ENCODE results near the gene INPPL1.
"Not testable (repeated sequence)": the region's sequence is repeated elsewhere in the genome, so short reads cannot be mapped to it uniquely, and the experiment has no call there.

The INPPL1 gene

GRCh38 chr11:72195518-72196270 lies 28.9 kb upstream of the INPPL1 start:
- Histone ChIP-seq H2AFZ (ENCODE audit: low read depth, low read length) (no peak overlapping the region), H3K36me3 (ENCODE audit: insufficient read depth, low read length) (no peaks in the 10 kb centered on the region), H3K27me3 (ENCODE audit: insufficient read depth, low read length) (peaks cover 2% of the 10 kb centered on the region), H3K4me1 (ENCODE audit: insufficient read depth, low read length) (peaks cover 2% of the 10 kb centered on the region), H3K9me3 (ENCODE audit: low read length) (no peaks in the 10 kb centered on the region), H3K4me3 (ENCODE audit: low read length) (no peak overlapping the region)

DNA sequence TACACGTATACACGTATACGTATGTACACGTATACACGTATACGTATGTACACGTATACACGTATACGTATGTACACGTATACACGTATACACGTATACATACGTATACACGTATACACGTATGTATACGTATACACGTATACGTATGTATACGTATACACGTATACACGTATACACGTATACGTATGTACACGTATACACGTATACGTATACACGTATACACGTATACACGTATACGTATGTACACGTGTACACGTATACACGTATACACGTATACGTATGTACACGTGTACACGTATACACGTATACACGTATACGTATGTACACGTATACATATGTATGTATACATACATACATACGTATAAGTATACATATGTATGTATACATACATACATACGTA lies 23.1 kb upstream of the INPPL1 start:
- not testable (repeated sequence) for H3K27me3 ChIP-seq (ENCODE audit: insufficient read depth, low read length); H3K36me3 ChIP-seq (ENCODE audit: insufficient read depth, low read length); H3K4me3 ChIP-seq (ENCODE audit: low read length); H3K4me1 ChIP-seq (ENCODE audit: insufficient read depth, low read length); H2AFZ ChIP-seq (ENCODE audit: low read depth, low read length); H3K9me3 ChIP-seq (ENCODE audit: low read length)

- no peaks in the 10 kb centered on the region for H3K36me3 ChIP-seq (ENCODE audit: insufficient read depth, low read length)
- H3K4me3 ChIP-seq (ENCODE audit: low read length) = no peak overlapping the region
Observed at GRCh38 chr11:72202571-72202970, 22.0 kb upstream of the INPPL1 start.

GRCh38 chr11:72203163-72203562 lies 21.4 kb upstream of the INPPL1 start:
- H3K4me1 ChIP-seq (ENCODE audit: insufficient read depth, low read length) = no peaks in the 10 kb centered on the region
- H3K27me3 ChIP-seq (ENCODE audit: insufficient read depth, low read length) = no peaks in the 10 kb centered on the region
- H3K4me3 ChIP-seq (ENCODE audit: low read length) = no peak overlapping the region
- no peak overlapping the region for H2AFZ ChIP-seq (ENCODE audit: low read depth, low read length)
- H3K36me3 ChIP-seq (ENCODE audit: insufficient read depth, low read length) = no peaks in the 10 kb centered on the region
- no peaks in the 10 kb centered on the region for H3K9me3 ChIP-seq (ENCODE audit: low read length)

More at GRCh38 chr11:72202571-72202970, 22.0 kb upstream of the INPPL1 start:
- H3K27me3 ChIP-seq (ENCODE audit: insufficient read depth, low read length) = no peaks in the 10 kb centered on the region
- H2AFZ ChIP-seq (ENCODE audit: low read depth, low read length) = no peak overlapping the region
- H3K4me1 ChIP-seq (ENCODE audit: insufficient read depth, low read length) = no peaks in the 10 kb centered on the region
- H3K9me3 ChIP-seq (ENCODE audit: low read length) = no peaks in the 10 kb centered on the region

- Histone ChIP-seq H3K9me3 (ENCODE audit: low read length) (no peaks in the 10 kb centered on the region), H3K27me3 (ENCODE audit: insufficient read depth, low read length) (no peaks in the 10 kb centered on the region), H3K4me1 (ENCODE audit: insufficient read depth, low read length) (no peaks in the 10 kb centered on the region), H2AFZ (ENCODE audit: low read depth, low read length) (no peak overlapping the region), H3K4me3 (ENCODE audit: low read length) (no peak overlapping the region), H3K36me3 (ENCODE audit: insufficient read depth, low read length) (no peaks in the 10 kb centered on the region)
Observed at GRCh38 chr11:72204886-72205285, 19.7 kb upstream of the INPPL1 start.

DNA sequence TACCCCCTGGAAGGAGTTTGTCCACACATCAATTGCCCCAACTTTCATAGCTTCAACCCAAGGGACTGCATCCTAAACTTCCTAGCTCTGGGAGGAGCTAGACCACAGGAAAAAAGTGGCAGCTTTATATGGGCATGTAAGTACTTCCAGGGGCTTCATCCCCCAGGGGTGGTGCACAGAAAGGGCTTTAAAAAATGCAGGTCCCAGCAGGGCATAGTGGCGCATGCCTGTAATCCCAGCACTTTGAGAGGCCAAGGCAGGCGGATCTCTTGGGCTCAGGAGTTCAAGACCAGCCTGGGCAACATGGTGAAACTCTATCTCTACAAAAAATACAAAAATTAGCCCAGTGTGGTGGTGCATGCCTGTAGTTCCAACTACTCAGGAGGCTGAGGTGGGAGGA lies 17.8 kb upstream of the INPPL1 start:
- not testable (repeated sequence) for H2AFZ ChIP-seq (ENCODE audit: low read depth, low read length); H3K4me1 ChIP-seq (ENCODE audit: insufficient read depth, low read length); H3K9me3 ChIP-seq (ENCODE audit: low read length); H3K27me3 ChIP-seq (ENCODE audit: insufficient read depth, low read length); H3K36me3 ChIP-seq (ENCODE audit: insufficient read depth, low read length); H3K4me3 ChIP-seq (ENCODE audit: low read length)

- H3K4me3 ChIP-seq (ENCODE audit: low read length) = no peak overlapping the region
- no peaks in the 10 kb centered on the region for H3K9me3 ChIP-seq (ENCODE audit: low read length)
- no peak overlapping the region for H2AFZ ChIP-seq (ENCODE audit: low read depth, low read length)
- no peaks in the 10 kb centered on the region for H3K36me3 ChIP-seq (ENCODE audit: insufficient read depth, low read length)
- no peaks in the 10 kb centered on the region for H3K4me1 ChIP-seq (ENCODE audit: insufficient read depth, low read length)
- H3K27me3 ChIP-seq (ENCODE audit: insufficient read depth, low read length) = peaks cover 2% of the 10 kb centered on the region
Observed at GRCh38 chr11:72208281-72208680, 16.3 kb upstream of the INPPL1 start.

- no peak overlapping the region for H3K4me3 ChIP-seq (ENCODE audit: low read length)
- no peak overlapping the region for H2AFZ ChIP-seq (ENCODE audit: low read depth, low read length)
- H3K4me1 ChIP-seq (ENCODE audit: insufficient read depth, low read length) = no peaks in the 10 kb centered on the region
- H3K9me3 ChIP-seq (ENCODE audit: low read length) = no peaks in the 10 kb centered on the region
- H3K36me3 ChIP-seq (ENCODE audit: insufficient read depth, low read length) = no peaks in the 10 kb centered on the region
- H3K27me3 ChIP-seq (ENCODE audit: insufficient read depth, low read length) = peaks cover 2% of the 10 kb centered on the region
Observed at GRCh38 chr11:72209101-72209500, 15.5 kb upstream of the INPPL1 start.

DNA sequence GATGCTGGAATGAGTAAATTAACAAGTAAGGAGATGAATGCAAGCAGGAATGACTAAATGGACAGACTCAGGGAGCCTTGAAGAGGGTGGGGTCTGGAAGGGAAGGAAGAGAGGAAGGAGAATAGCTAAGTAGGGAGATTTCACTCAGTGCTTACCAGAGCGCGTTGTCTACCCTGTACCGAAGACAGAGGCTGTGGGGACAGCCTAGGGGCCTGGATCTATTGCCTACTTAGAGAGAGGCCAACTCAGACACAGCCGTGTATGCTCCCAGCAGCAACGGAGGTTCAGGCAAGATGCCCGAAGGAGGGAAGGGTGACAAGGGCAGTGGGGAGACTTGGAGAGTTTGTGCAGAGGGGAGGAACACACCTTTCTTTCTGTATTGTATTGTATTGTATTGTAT lies 7.9 kb upstream of the INPPL1 start, which contains the start of gene FOLR2:
Gene FOLR2, plus strand, starts transcription at position 157 of the 400 bp plus-strand sequence. CDS start 1,791 bp downstream, outside the sequence.
- no peak within 1 kb of the TSS for H3K4me3 ChIP-seq (ENCODE audit: low read length)
- H3K36me3 ChIP-seq (ENCODE audit: insufficient read depth, low read length) = no peaks in the 10 kb centered on the region
- no peaks in the 10 kb centered on the region for H3K9me3 ChIP-seq (ENCODE audit: low read length)
- no peaks in the 10 kb centered on the region for H3K4me1 ChIP-seq (ENCODE audit: insufficient read depth, low read length)
- H2AFZ ChIP-seq (ENCODE audit: low read depth, low read length) = no peak within 1 kb of the TSS
- peaks cover 15% of the 10 kb centered on the region for H3K27me3 ChIP-seq (ENCODE audit: insufficient read depth, low read length)

- H3K27me3 ChIP-seq (ENCODE audit: insufficient read depth, low read length) = peaks cover 14% of the 10 kb centered on the region
- H3K4me3 ChIP-seq (ENCODE audit: low read length) = no peak overlapping the region
- no peaks in the 10 kb centered on the region for H3K36me3 ChIP-seq (ENCODE audit: insufficient read depth, low read length)
- H3K9me3 ChIP-seq (ENCODE audit: low read length) = no peaks in the 10 kb centered on the region
- H2AFZ ChIP-seq (ENCODE audit: low read depth, low read length) = no peak overlapping the region
- peaks cover 4% of the 10 kb centered on the region for H3K4me1 ChIP-seq (ENCODE audit: insufficient read depth, low read length)
Observed at GRCh38 chr11:72217841-72218240, 6.7 kb upstream of the INPPL1 start.

DNA sequence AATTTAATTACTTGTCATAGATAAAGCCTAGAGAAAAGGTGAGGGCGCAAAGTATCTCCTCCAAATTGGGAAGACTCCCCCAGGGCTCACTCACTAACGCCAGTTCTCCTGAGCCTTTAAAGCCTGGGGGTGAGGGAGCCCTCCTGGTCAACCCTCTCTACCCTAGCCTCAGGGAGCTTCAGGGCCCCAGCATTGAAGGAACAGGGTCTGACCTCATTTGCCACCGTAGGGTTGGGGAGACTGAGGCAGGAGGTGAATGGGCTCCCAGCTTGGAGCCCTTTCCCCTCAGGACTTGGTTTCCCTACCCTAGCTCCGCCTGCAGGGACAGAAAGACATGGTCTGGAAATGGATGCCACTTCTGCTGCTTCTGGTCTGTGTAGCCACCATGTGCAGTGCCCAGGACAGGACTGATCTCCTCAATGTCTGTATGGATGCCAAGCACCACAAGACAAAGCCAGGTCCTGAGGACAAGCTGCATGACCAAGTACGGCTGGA lies 6.3 kb upstream of the INPPL1 start:
- Histone ChIP-seq H3K4me1 (ENCODE audit: insufficient read depth, low read length) (peaks cover 4% of the 10 kb centered on the region), H3K9me3 (ENCODE audit: low read length) (no peaks in the 10 kb centered on the region), H3K4me3 (ENCODE audit: low read length) (no peak overlapping the region), H2AFZ (ENCODE audit: low read depth, low read length) (no peak overlapping the region), H3K36me3 (ENCODE audit: insufficient read depth, low read length) (no peaks in the 10 kb centered on the region), H3K27me3 (ENCODE audit: insufficient read depth, low read length) (peaks cover 14% of the 10 kb centered on the region)

- no peak overlapping the region for H2AFZ ChIP-seq (ENCODE audit: low read depth, low read length)
- peaks cover 11% of the 10 kb centered on the region for H3K27me3 ChIP-seq (ENCODE audit: insufficient read depth, low read length)
- peaks cover 10% of the 10 kb centered on the region for H3K4me1 ChIP-seq (ENCODE audit: insufficient read depth, low read length)
- no peaks in the 10 kb centered on the region for H3K36me3 ChIP-seq (ENCODE audit: insufficient read depth, low read length)
- H3K9me3 ChIP-seq (ENCODE audit: low read length) = no peaks in the 10 kb centered on the region
- H3K4me3 ChIP-seq (ENCODE audit: low read length) = no peak overlapping the region
Observed at GRCh38 chr11:72220696-72221363, 3.7 kb upstream of the INPPL1 start.

GRCh38 chr11:72221386-72222075 lies 3.0 kb upstream of the INPPL1 start:
- Histone ChIP-seq H2AFZ (ENCODE audit: low read depth, low read length) (no peak overlapping the region), H3K4me3 (ENCODE audit: low read length) (no peak overlapping the region), H3K9me3 (ENCODE audit: low read length) (no peaks in the 10 kb centered on the region), H3K36me3 (ENCODE audit: insufficient read depth, low read length) (no peaks in the 10 kb centered on the region), H3K27me3 (ENCODE audit: insufficient read depth, low read length) (peaks cover 11% of the 10 kb centered on the region), H3K4me1 (ENCODE audit: insufficient read depth, low read length) (peaks cover 10% of the 10 kb centered on the region)

Measured in neuron (in vitro differentiated cells).